Measurements from ENCODE around the gene ZFP36L2.

DNA sequence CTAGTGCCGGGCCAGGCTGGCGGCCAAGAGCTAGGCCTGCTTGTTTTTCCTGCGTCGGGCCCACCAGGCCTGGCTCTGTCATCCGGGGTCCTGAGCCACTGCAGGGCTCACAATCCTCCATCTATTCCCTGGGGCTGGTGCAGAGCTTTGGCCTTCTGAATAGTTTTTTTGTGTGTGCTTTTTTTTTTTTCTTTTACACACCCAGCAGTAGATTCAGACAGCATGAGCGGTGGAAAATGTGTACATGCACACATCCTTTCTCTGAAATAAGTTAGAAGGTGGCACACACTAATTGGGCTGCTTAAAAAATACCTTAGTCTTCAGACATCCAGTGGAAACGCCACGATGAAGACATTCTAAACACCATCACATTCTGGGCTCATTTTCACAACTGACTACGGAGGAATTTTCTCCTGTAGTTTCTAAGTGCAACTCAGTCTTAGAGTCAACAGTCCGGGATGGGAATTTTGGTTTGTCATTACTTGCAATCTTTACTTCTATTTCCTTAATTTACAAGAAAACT lies 6.1 kb downstream of the ZFP36L2 start:
- TF ChIP-seq, protein P1, sequence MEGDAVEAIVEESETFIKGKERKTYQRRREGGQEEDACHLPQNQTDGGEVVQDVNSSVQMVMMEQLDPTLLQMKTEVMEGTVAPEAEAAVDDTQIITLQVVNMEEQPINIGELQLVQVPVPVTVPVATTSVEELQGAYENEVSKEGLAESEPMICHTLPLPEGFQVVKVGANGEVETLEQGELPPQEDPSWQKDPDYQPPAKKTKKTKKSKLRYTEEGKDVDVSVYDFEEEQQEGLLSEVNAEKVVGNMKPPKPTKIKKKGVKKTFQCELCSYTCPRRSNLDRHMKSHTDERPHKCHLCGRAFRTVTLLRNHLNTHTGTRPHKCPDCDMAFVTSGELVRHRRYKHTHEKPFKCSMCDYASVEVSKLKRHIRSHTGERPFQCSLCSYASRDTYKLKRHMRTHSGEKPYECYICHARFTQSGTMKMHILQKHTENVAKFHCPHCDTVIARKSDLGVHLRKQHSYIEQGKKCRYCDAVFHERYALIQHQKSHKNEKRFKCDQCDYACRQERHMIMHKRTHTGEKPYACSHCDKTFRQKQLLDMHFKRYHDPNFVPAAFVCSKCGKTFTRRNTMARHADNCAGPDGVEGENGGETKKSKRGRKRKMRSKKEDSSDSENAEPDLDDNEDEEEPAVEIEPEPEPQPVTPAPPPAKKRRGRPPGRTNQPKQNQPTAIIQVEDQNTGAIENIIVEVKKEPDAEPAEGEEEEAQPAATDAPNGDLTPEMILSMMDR (IDR thresholded peaks at IDR 0.05; ENCODE audit: extremely low read depth in 1 of 2, insufficient read depth in 1 of 2, low read depth in 1 of 2, low read length in 2 of 2) = no peak
- peak; percentile 10 for TF ChIP-seq POLR2A (IDR thresholded peaks at IDR 0.05; ENCODE audit: low read depth, low read length)
- TF ChIP-seq EZH2 (IDR thresholded peaks at IDR 0.05; ENCODE audit: borderline replicate concordance, low read depth, low read length, severe bottlenecking) = no peak
- no peak for TF ChIP-seq JUN (IDR thresholded peaks at IDR 0.05; ENCODE audit: borderline replicate concordance, insufficient read depth, insufficient read length, low read depth)
